Hematopoietic multipotent progenitor cell treated with erythropoietin and hydrocortisone succinate and interleukin-3 and kit ligand, for 6 days (in vitro differentiated cells): ENCODE data around the gene ZNF519.
"Not testable (repeated sequence)": the region's sequence is repeated elsewhere in the genome, so short reads cannot be mapped to it uniquely, and the experiment has no call there.

Experiments used
- DNase-seq: peaks from one replicate; pipeline ENCODE4 v3.0.0-alpha.2; 2015

ZNF519 gene

GRCh38 chr18:14146771-14147170 lies 14.5 kb upstream of the ZNF519 start:
- not testable (repeated sequence) for DNase-seq

GRCh38 chr18:14145581-14146338 lies 13.5 kb upstream of the ZNF519 start:
- not testable (repeated sequence) for DNase-seq

- not testable (repeated sequence) for DNase-seq
Measured at GRCh38 chr18:14145021-14145420, 12.8 kb upstream of the ZNF519 start.

- DNase-seq: no peak
Measured at GRCh38 chr18:14144628-14144895, 12.3 kb upstream of the ZNF519 start.

- DNase-seq: not testable (repeated sequence)
Measured at GRCh38 chr18:14143871-14144627, 11.8 kb upstream of the ZNF519 start.

GRCh38 chr18:14143396-14143795 lies 11.2 kb upstream of the ZNF519 start:
- DNase-seq: not testable (repeated sequence)

- not testable (repeated sequence) for DNase-seq
Measured at GRCh38 chr18:14142177-14142576, 9.9 kb upstream of the ZNF519 start.

- not testable (repeated sequence) for DNase-seq
Measured at GRCh38 chr18:14139583-14139982, 7.3 kb upstream of the ZNF519 start.

GRCh38 chr18:14137971-14138370 lies 5.7 kb upstream of the ZNF519 start:
- not testable (repeated sequence) for DNase-seq

GRCh38 chr18:14131696-14132270 lies 452 bp downstream of the ZNF519 start:
- not testable (repeated sequence) for DNase-seq

GRCh38 chr18:14130804-14131203 lies 1.4 kb downstream of the ZNF519 start:
- not testable (repeated sequence) for DNase-seq

GRCh38 chr18:14124689-14125088 lies 7.5 kb downstream of the ZNF519 start:
- no peak for DNase-seq

- DNase-seq: no peak
Measured at GRCh38 chr18:14122097-14122496, 10.1 kb downstream of the ZNF519 start.

- DNase-seq: no peak
Measured at GRCh38 chr18:14120926-14121325, 11.3 kb downstream of the ZNF519 start.

- DNase-seq: no peak
Measured at GRCh38 chr18:14117606-14118005, 14.6 kb downstream of the ZNF519 start.

- no peak for DNase-seq
Measured at GRCh38 chr18:14106906-14107305, 25.3 kb downstream of the ZNF519 start.

- no peak for DNase-seq
Measured at GRCh38 chr18:14104906-14105748, 27.1 kb downstream of the ZNF519 start.

- no peak for DNase-seq
Measured at GRCh38 chr18:14104201-14104600, 28.0 kb downstream of the ZNF519 start.

- no peak for DNase-seq
Measured at GRCh38 chr18:14100503-14101286, 31.5 kb downstream of the ZNF519 start.

GRCh38 chr18:14098428-14098827 lies 33.8 kb downstream of the ZNF519 start:
- DNase-seq: no peak

- DNase-seq: no peak
Measured at GRCh38 chr18:14097761-14098160, 34.5 kb downstream of the ZNF519 start.

- DNase-seq: no peak
Measured at GRCh38 chr18:14093307-14093915, 38.8 kb downstream of the ZNF519 start.
